NCI-H1105 (cell line): Measurements from ENCODE around the gene MMP19.

Experiments
- DNase-seq: peaks from one replicate; lab custom pipeline; 2025; lab: John Stamatoyannopoulos, UW

The MMP19 gene

DNA sequence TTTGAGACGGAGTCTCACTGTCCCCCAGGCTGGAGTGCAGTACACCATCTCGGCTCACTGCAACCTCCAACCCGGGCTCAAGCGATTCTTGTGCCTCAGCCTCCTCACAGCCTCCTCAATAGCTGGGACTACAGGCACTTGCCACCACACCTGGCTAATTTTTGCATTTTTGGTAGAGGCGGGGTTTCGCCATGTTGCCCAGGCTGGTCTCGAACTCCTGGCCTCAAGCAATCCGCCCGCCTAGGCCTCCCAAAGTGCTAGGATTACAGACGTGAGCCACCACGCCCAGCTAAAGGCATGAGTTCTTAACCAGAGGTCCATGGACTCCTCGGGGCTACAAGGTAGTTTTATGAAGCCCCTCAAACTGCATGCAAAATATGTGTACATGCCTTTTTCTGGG lies 27.3 kb downstream of the MMP19 start:
- no peak for DNase-seq

DNA sequence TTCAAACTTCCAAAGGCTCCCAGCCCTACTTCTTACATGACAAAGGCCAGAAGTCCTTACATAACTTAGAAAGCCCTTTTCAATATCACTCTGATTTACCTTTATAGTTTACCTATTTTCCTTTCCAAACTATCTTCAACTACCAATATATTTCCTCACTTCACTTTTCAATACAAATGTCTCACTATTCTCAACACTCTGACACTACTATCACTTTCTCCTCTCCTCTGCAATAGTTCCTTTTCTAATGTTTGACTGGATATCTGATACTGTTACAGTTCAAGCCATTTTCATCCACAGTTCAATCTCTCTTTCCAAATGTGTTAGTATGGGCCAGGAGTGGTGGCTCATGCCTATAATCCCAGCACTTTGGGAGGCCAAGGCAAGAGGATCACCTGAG lies 28.5 kb downstream of the MMP19 start:
- no peak for DNase-seq

DNA sequence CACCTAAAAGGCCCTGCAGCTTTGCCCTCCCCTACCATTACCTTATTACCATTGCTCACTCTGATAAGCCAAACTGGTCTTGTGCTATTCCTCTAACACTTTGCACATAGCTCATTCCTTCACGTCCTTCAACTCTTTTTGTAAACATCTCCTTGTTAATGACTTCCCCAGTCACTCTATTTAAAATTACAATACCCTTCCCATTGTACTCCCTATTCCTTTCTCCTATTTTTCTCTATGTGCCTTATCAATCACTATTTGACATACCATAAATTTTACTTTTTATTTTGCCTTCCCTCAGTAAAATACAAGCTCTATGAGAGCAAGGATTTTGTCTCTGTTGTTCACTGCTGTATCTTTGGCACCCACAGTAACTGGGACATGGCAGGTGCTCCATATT lies 30.6 kb downstream of the MMP19 start:
- DNase-seq: no peak

DNA sequence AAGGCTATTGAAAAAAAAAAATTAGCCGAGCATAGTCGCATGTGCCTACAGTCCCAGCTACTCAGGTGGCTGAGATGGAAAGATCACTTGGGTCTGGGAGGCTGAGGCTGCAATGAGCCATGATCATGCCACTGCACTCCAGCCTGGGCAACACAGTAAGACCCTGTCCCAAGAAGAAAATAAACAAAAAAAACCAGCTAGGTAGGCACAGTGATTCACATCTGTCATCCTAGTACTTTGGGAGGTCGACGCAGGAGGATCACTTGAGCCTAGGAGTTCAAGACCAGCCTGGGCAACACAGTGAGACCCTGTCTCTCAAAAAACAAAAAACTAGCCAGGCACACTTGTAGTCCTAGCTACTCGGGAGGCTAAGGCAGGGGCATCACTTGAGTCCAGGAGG lies 33.5 kb downstream of the MMP19 start:
- no peak for DNase-seq

DNA sequence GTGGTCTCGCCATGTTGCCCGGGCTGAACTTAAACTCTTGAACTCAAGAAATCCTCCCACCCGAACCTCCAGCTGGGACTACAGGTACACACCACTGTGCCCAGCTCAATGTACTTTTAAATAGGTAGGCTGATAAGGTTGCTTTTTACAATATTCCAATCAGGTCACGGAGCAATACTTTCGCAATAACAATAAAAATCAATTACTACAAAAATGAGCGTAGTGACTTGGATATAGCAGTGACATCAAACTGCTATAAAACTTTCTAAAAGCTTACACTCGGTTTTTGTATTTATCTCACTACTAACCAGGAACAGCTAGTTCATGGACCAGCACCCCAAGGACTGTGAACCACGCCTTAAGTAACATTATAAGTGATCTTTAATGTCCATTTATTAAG lies 35.8 kb downstream of the MMP19 start:
- no peak for DNase-seq

DNA sequence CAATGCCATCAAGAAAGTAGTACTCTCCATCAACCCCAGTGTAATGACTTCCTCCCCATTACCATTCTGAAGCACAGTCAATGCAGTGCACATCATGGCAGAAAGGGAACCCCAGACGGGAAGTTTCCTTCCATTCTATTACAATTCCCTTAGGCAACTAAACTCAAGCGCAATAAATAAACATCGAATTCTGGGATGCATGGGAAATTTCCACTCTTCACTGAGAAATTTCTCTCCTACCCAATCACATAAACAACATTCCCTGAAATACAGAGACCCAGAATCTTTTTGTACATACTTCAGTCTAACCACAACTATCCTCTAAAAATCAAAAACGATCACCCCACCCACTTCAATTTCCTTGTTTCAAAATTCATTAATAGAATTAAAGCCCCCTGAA lies 45.2 kb downstream of the MMP19 start:
- DNase-seq: no peak

DNA sequence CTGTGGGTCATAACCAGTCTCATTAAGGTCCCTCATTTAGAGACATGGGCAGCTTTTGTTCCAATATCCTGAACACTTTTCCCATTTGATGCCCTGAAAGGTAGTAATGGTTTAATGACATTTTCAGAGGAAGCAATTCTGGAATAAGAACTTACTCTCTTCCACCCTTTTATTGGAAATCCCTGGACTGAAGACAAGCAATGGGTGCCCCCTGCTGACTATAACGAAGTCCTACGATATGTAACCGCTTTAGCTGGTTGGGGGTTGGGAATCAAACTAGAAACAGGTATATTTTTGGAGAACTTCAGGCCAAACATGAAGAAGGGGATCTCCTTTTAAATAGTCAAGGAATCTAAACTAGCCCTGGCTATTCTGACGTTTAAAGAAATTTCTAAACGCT lies 45.7 kb downstream of the MMP19 start:
- DNase-seq: no peak

DNA sequence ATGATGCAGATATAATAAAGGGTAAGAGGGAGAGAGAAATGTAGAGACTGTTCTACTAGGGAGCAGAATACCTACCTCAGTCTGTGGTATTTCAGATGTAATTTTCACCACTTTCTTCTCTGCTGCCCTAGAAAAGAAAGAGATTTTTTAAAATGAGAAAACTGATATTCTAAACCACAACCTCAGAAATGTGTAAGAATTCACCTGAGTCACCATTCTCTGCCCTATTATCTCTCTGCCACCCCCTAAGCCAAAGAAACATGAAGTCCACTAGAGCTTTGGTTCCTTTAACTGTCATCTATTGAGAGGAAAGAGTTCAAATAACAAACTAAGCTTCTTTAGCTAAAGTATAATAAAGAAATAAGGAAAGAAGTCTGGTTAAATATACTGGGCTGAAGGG lies 46.8 kb downstream of the MMP19 start:
- DNase-seq: no peak

DNA sequence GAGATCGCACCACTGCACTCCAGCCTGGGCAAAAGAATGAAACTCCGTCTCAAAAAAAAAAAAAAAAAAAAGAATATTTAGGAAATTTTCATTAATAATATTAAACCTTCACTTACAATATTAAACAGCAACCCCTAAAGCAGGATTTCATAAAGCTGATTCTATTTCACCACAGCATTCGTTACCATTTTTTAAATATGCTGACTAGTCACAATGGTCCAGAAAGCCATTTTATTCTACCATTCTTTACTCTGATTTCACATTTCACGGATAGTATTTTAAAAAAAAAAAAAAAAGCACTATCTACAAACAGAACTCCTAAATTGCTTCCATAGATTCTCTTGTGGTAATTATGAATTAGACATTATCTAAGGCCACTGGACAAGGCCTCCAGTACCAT lies 52.8 kb downstream of the MMP19 start:
- DNase-seq: no peak

DNA sequence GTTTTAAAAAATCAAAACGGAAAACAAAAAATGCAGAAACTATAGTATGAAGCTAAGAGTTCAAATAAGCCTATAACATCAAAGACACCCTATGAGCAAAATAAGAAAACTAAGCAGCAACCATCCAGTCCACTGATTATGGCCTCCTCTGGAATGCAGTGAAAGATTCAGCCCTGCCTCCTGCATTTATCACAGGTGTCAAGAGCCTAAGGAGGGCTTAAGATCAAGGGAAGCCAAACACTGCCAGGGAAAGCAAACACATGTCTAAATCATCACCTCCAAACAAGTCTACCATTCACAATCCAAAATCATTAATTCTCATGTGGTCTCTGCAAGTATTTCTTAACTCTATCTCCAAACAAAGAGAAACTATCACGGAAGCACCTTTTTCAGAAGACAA lies 53.6 kb downstream of the MMP19 start:
- no peak for DNase-seq

DNA sequence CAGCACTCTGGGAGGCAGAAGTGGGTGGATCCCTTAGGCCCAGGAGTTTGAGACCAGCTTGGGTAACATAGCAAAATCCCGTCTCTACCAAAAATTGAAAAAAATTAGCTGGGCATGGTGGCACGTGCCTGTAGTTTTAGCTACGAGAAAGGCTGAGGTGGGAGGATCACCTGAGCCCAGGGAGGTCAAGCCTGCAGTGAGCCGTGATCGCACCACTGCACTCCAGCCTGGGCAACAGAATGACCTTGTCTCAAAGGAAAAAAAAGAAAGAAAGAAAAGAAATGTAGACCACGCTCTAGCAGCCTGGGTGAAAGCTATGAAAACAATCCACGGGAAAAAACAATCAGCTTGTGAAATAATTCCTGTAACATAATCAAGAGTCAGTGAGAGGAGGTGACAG lies 54.2 kb downstream of the MMP19 start:
- DNase-seq: no peak
